H1 (cell line): Measurements from ENCODE around the gene MAPK8IP1. TPM values are rescaled to one million over a fixed set of nuclear protein-coding genes. Genes with fewer than 3 reads are reported as not detected.

Experiments used
- CTCF ChIA-PET: fragments of 300-600 bp; sonication (Branson Sonifier 250); formaldehyde crosslinking; loops from one replicate; lab custom pipeline; 2021; ENCODE audit not compliant: partially characterized antibody; lab: Charles Lee
- POLR2A ChIA-PET: fragments of 300-600 bp; sonication (Branson Sonifier 250); formaldehyde crosslinking; loops from one replicate; lab custom pipeline; 2021; ENCODE audit warnings: inconsistent platforms; ENCODE audit not compliant: partially characterized antibody; lab: Charles Lee
- DNase-seq, 2 experiments: peaks; one replicate each; pipeline versions ENCODE4 v3.0.0 to v3.0.0-alpha.2; 2010 to 2022; ENCODE audit warnings: low spot score in 2 of 2, low read depth in 1 of 2, mixed read lengths in 1 of 2
- FAIRE-seq: peaks from 2 replicates; lab custom pipeline; 2011; peaks lifted over from hg19 to GRCh38; lab: Jason Lieb, UNC
- H2AFZ ChIP-seq: 2 replicates; pipeline ENCODE4 v1.8.1; 2012; ENCODE audit warnings: low read length, inconsistent platforms
- H2AK5ac ChIP-seq: 2 replicates; pipeline ENCODE4 v1.6.1; 2013; ENCODE audit warnings: low read depth, low read length
- H2BK120ac ChIP-seq: replicated peaks from 2 replicates; pipeline ENCODE3; 2013; ENCODE audit warnings: low read depth, low read length, inconsistent platforms
- H2BK12ac ChIP-seq: 2 replicates; pipeline ENCODE4 v1.6.1; 2013; ENCODE audit warnings: low read depth, low read length
- H2BK15ac ChIP-seq: 2 replicates; pipeline ENCODE4 v1.6.1; 2013; ENCODE audit warnings: low read length
- H2BK20ac ChIP-seq: 2 replicates; pipeline ENCODE4 v1.6.1; 2013; ENCODE audit warnings: low read length
- H2BK5ac ChIP-seq: 2 replicates; pipeline ENCODE4 v1.6.1; 2013; ENCODE audit warnings: low read depth, low read length
- H3K14ac ChIP-seq: 2 replicates; pipeline ENCODE4 v1.6.1; 2013; ENCODE audit warnings: inconsistent platforms; ENCODE audit not compliant: insufficient read length
- H3K18ac ChIP-seq: 2 replicates; pipeline ENCODE4 v1.6.1; 2013; ENCODE audit warnings: low read length; ENCODE audit errors: extremely low read depth
- H3K23ac ChIP-seq: 2 replicates; pipeline ENCODE4 v1.6.1; 2013; ENCODE audit warnings: inconsistent platforms; ENCODE audit not compliant: insufficient read length
- H3K23me2 ChIP-seq: 2 replicates; pipeline ENCODE4 v1.6.1; 2013; ENCODE audit warnings: low read depth, low read length
- H3K27ac ChIP-seq: 2 replicates; pipeline ENCODE4 v1.6.1; 2011; ENCODE audit warnings: low read depth, low read length, inconsistent platforms
- H3K27me3 ChIP-seq, 4 experiments: replicated peaks in 1 of 4; 1 replicate in 1 of 4; 2 replicates in 3 of 4; pipeline versions ENCODE4 v1.6.1 to v1.8.1; 2011 to 2013; ENCODE audit warnings: low read length in 3 of 4, mild to moderate bottlenecking in 3 of 4, inconsistent platforms in 2 of 4, mixed read lengths in 2 of 4, moderate library complexity in 1 of 4; ENCODE audit not compliant: control insufficient read depth in 3 of 4, insufficient read depth in 3 of 4; ENCODE audit errors: extremely low read depth in 1 of 4
- H3K36me3 ChIP-seq, 4 experiments: 2 replicates each; pipeline versions ENCODE4 v1.6.1 to v1.8.1; 2011 to 2013; ENCODE audit warnings: mild to moderate bottlenecking in 4 of 4, low read length in 3 of 4, moderate library complexity in 2 of 4, control low read depth in 1 of 4, inconsistent platforms in 1 of 4; ENCODE audit not compliant: insufficient read depth in 4 of 4, control insufficient read depth in 2 of 4
- H3K4ac ChIP-seq: replicated peaks from 2 replicates; pipeline ENCODE3; 2013; ENCODE audit warnings: low read length, low read depth, mixed read lengths, inconsistent platforms; ENCODE audit not compliant: insufficient read length
- H3K4me1 ChIP-seq, 4 experiments: replicated peaks in 1 of 4; 1 replicate in 1 of 4; 2 replicates in 3 of 4; pipeline versions ENCODE4 v1.6.1 to v1.8.1; 2011 to 2013; ENCODE audit warnings: low read length in 3 of 4, inconsistent platforms in 2 of 4, mixed read lengths in 1 of 4; ENCODE audit not compliant: insufficient read depth in 4 of 4, control insufficient read depth in 3 of 4
- H3K4me2 ChIP-seq, 2 experiments: 2 replicates each; pipeline versions ENCODE4 v1.6.1 to v1.8.1; 2011 to 2013; ENCODE audit warnings: low read depth in 2 of 2, low read length in 2 of 2, control low read depth in 1 of 2, inconsistent platforms in 1 of 2, mild to moderate bottlenecking in 1 of 2; ENCODE audit not compliant: insufficient read depth in 1 of 2
- H3K4me3 ChIP-seq, 4 experiments: fragments of 200-600, 300-600 bp in 1 of 4; sonication (generic), shearing (Covaris generic), sonication (Bioruptor Twin) in 1 of 4; 2 replicates each; pipeline versions ENCODE4 v1.5.1 to v1.8.1; 2011 to 2016; ENCODE audit warnings: low read length in 4 of 4, low read depth in 3 of 4, control low read depth in 2 of 4, inconsistent platforms in 2 of 4, mild to moderate bottlenecking in 2 of 4, mixed read lengths in 1 of 4, moderate library complexity in 1 of 4; ENCODE audit not compliant: insufficient read depth in 2 of 4; ENCODE audit errors: extremely low read depth in 1 of 4
- H3K56ac ChIP-seq: replicated peaks from 2 replicates; pipeline ENCODE3; 2013; ENCODE audit warnings: low read depth, mild to moderate bottlenecking, mixed read lengths, low read length, inconsistent platforms; ENCODE audit not compliant: insufficient read length
- H3K79me1 ChIP-seq: 2 replicates; pipeline ENCODE4 v1.6.1; 2013; ENCODE audit warnings: low read depth, low read length, control low read depth
- H3K79me2 ChIP-seq, 2 experiments: 2 replicates each; pipeline versions ENCODE4 v1.6.1 to v1.8.1; 2012 to 2013; ENCODE audit warnings: low read length in 2 of 2, mild to moderate bottlenecking in 2 of 2, inconsistent platforms in 1 of 2; ENCODE audit not compliant: insufficient read depth in 2 of 2, control insufficient read depth in 1 of 2
- H3K9ac ChIP-seq, 4 experiments: replicated peaks in 1 of 4; 1 replicate in 1 of 4; 2 replicates in 3 of 4; pipeline versions ENCODE4 v1.6.1 to v1.8.1; 2011 to 2013; ENCODE audit warnings: low read depth in 3 of 4, low read length in 3 of 4, control low read depth in 2 of 4, mild to moderate bottlenecking in 2 of 4, moderate library complexity in 2 of 4, inconsistent platforms in 1 of 4; ENCODE audit errors: extremely low read depth in 1 of 4
- H3K9me3 ChIP-seq, 2 experiments: 2 replicates each; pipeline versions ENCODE4 v1.6.1 to v1.8.1; 2012 to 2013; ENCODE audit warnings: mild to moderate bottlenecking in 2 of 2, moderate library complexity in 2 of 2, control low read depth in 1 of 2, inconsistent platforms in 1 of 2, low read depth in 1 of 2, low read length in 1 of 2, mixed read lengths in 1 of 2; ENCODE audit not compliant: insufficient read depth in 2 of 2
- H4K20me1 ChIP-seq, 2 experiments: replicated peaks in 1 of 2; 2 replicates each; pipeline versions ENCODE3 to v1.8.1; 2011 to 2013; ENCODE audit warnings: inconsistent platforms in 2 of 2, low read length in 2 of 2, mild to moderate bottlenecking in 1 of 2; ENCODE audit not compliant: insufficient read depth in 2 of 2, control insufficient read depth in 1 of 2
- H4K5ac ChIP-seq: 2 replicates; pipeline ENCODE4 v1.6.1; 2013; ENCODE audit warnings: low read length, low read depth, mixed read lengths, inconsistent platforms; ENCODE audit not compliant: insufficient read length
- H4K8ac ChIP-seq: 2 replicates; pipeline ENCODE4 v1.8.0; 2013; ENCODE audit warnings: mild to moderate bottlenecking, moderate library complexity, low read length, inconsistent platforms; ENCODE audit not compliant: insufficient read depth; ENCODE audit errors: extremely low read depth
- H4K91ac ChIP-seq: replicated peaks from 2 replicates; pipeline ENCODE3; 2013; ENCODE audit warnings: low read length, mixed read lengths, inconsistent platforms; ENCODE audit not compliant: insufficient read length
- BACH1 ChIP-seq: IDR thresholded peaks from 2 replicates; pipeline ENCODE4 v1.6.1; 2012; ENCODE audit warnings: low read length, improper control_type of control experiment
- CBX5 ChIP-seq: fragments of 300-800, 300-1000 bp; sonication (generic); IDR thresholded peaks from 2 replicates; pipeline ENCODE4 v1.7.1; 2016; ENCODE audit warnings: antibody characterized with exemption, low read length, low read depth
- CHD2 ChIP-seq: IDR thresholded peaks from 2 replicates; pipeline ENCODE4 v1.6.1; 2012; ENCODE audit warnings: low read length, improper control_type of control experiment
- CREB1 ChIP-seq: IDR thresholded peaks from 2 replicates; pipeline ENCODE4 v1.6.1; 2012; ENCODE audit warnings: inconsistent platforms
- CTCF ChIP-seq, 3 experiments: IDR thresholded peaks; 1 replicate in 2 of 3; 2 replicates in 1 of 3; pipeline versions ENCODE4 v1.5.1 to v1.6.1; 2011; ENCODE audit warnings: low read length in 3 of 3, mild to moderate bottlenecking in 3 of 3, inconsistent platforms in 2 of 3, low read depth in 1 of 3, moderate library complexity in 1 of 3; ENCODE audit not compliant: insufficient read depth in 1 of 3; ENCODE audit errors: control extremely low read depth in 1 of 3
- JUND ChIP-seq: IDR thresholded peaks from 2 replicates; pipeline ENCODE4 v1.6.1; 2011; ENCODE audit warnings: mild to moderate bottlenecking, improper control_type of control experiment, low read length
- KDM5A ChIP-seq: fragments of 200-600 bp; IDR thresholded peaks from 2 replicates; pipeline ENCODE4 v1.7.1; 2012; ENCODE audit warnings: mild to moderate bottlenecking, low read length, inconsistent platforms, mixed read lengths
- MAFK ChIP-seq: IDR thresholded peaks from 2 replicates; pipeline ENCODE4 v1.6.1; 2012; ENCODE audit warnings: low read depth, mild to moderate bottlenecking, improper control_type of control experiment, low read length
- NANOG ChIP-seq: IDR thresholded peaks from 2 replicates; pipeline ENCODE4 v1.6.1; 2011; ENCODE audit warnings: low read length, low read depth, mild to moderate bottlenecking, inconsistent platforms; ENCODE audit not compliant: insufficient read depth, poor library complexity, severe bottlenecking
- RBBP5 ChIP-seq: IDR thresholded peaks from 2 replicates; pipeline ENCODE4 v1.7.1; 2012; ENCODE audit warnings: low read depth, mild to moderate bottlenecking, inconsistent platforms, low read length, moderate library complexity, borderline replicate concordance
- TCF12 ChIP-seq: IDR thresholded peaks from 2 replicates; pipeline ENCODE4 v1.6.1; 2011; ENCODE audit warnings: low read depth, mild to moderate bottlenecking, low read length
- WGBS, 2 experiments: shearing (Covaris generic) in 1 of 2; methylation state at CpG; one replicate each; pipeline versions ENCODE4 v1.1.6 to v1.1.7; 2013 to 2015; ENCODE audit warnings: low lambda C conversion rate in 2 of 2, mixed read lengths in 2 of 2, inconsistent platforms in 1 of 2, low coverage in 1 of 2, missing lambda C conversion rate in 1 of 2; ENCODE audit not compliant: insufficient replicate concordance in 2 of 2, insufficient coverage in 1 of 2, insufficient read length in 1 of 2; ENCODE audit errors: extremely low coverage in 1 of 2, missing lambda C conversion rate in 1 of 2; 5-methylcytosine and 5-hydroxymethylcytosine counted together
- polyA plus RNA-seq, 7 experiments: library from polyadenylated mRNA; depleted of rRNA in 3 of 7; stranded (reverse) in 5 of 7; unstranded in 2 of 7; fragments of >200 nt in 5 of 7; fragments of 200-250 nt in 2 of 7; gene quantifications; 1 replicate in 5 of 7; 2 replicates in 1 of 7; 4 replicates in 1 of 7; pipeline versions ENCODE4 v1.2.1 to v1.2.3, GENCODE V29; 2011 to 2013; ENCODE audit warnings: missing spikeins in 2 of 7, mixed read lengths in 2 of 7
- total RNA-seq: library from RNA; stranded (reverse); fragmentation: NEBNext Ultra II Directional; extraction: Animal tissue kit (Norgen Biotek cat#: 25700); gene quantifications from 2 replicates; pipeline ENCODE4 v1.2.1, GENCODE V29; 2021

The MAPK8IP1 gene
- total and polyA plus RNA-seq, 2 of the 8 experiments (the other 6 are each of a cell fraction or from before 2014, with no cell fraction given) = 32.4 to 40.1 TPM

GRCh38 chr11:45847911-45848316 is 37.5 kb upstream of the MAPK8IP1 start:
- ChIA-PET CTCF (interaction anchor here (0.6 kb wide), 1 partner anchor 82 kb away, joined by 3 read pairs; no protein-coding TSS in a partner anchor), POLR2A (interaction anchor here (2.2 kb wide), 1 partner anchor 14 kb away, joined by 17 read pairs; no protein-coding TSS in a partner anchor)
- Histone ChIP-seq H3K36me3 (no peaks in the 10 kb centered on the region), H3K27me3 (peaks cover 5 to 25% (median 12%) of the 10 kb centered on the region in 4 experiments; a peak in 6 of 7 replicates), H3K4me1 (peaks cover 0 to 17% (median 8%) of the 10 kb centered on the region in 4 experiments; a peak in 5 of 7 replicates), H2BK20ac (no peak overlapping the region), H3K56ac (no peak overlapping the region), H3K79me1 (no peaks in the 10 kb centered on the region; the same call in 1 of the 2 replicates), H3K4me2 (peak overlapping the region; percentile 77 to 97), H2BK120ac (no peak overlapping the region), H3K27ac (0 out of 2 replicates have a peak overlapping the region, but pooled peaks have one; percentile 24), H4K20me1 (peaks cover 2 to 7% of the 10 kb centered on the region in 2 experiments), H4K8ac (peak overlapping the region; percentile 87; the same call in 1 of the 2 replicates), H4K5ac (no peak overlapping the region), H4K91ac (no peak overlapping the region), H3K4me3 (peak overlapping the region; percentile 58 to 90 (median 82)), H3K18ac (no peak overlapping the region), H2BK12ac (no peak overlapping the region), H3K4ac (no peak overlapping the region), H3K79me2 (0 out of 4 replicates have a peak, but pooled peaks cover 0 to 5% of the 10 kb centered on the region in 2 experiments), H2AK5ac (no peak overlapping the region), H3K9ac (peak overlapping the region; percentile 46 to 89 (median 78); a peak in 6 of 7 replicates), H2AFZ (0 out of 2 replicates have a peak overlapping the region, but pooled peaks have one; percentile 66), H3K9me3 (no peaks in the 10 kb centered on the region), H3K23ac (no peak overlapping the region), H3K23me2 (peaks cover 2% of the 10 kb centered on the region; the same call in 1 of the 2 replicates), H2BK15ac (no peak overlapping the region), H3K14ac (no peak overlapping the region), H2BK5ac (no peak overlapping the region)
- DNase-seq (no peak), FAIRE-seq (no peak)
- 5% methylated on average over 16 of the region's 16 CpGs; no CpG with 5 or more reads in 1 of the 2 experiments for WGBS, 2 experiments
- TF ChIP-seq CBX5 (no peak), JUND (no peak), BACH1 (no peak), CHD2 (no peak), RBBP5 (no peak; the same call in 1 of the 2 replicates), TCF12 (no peak), KDM5A (no peak), MAFK (no peak), CTCF (IDR thresholded peaks at IDR 0.05; ENCODE audit: control extremely low read depth in 1 of 3, insufficient read depth in 1 of 3, low read depth in 1 of 3, low read length in 3 of 3) (no peak), NANOG (no peak), CREB1 (no peak)
